ENCODE data around the gene SULT1E1. TPM values are rescaled to one million over a fixed set of nuclear protein-coding genes. Genes with fewer than 3 reads are reported as not detected.

The SULT1E1 gene
- total RNA-seq, 1 donor from 2014 or later = 5.1 TPM

DNA sequence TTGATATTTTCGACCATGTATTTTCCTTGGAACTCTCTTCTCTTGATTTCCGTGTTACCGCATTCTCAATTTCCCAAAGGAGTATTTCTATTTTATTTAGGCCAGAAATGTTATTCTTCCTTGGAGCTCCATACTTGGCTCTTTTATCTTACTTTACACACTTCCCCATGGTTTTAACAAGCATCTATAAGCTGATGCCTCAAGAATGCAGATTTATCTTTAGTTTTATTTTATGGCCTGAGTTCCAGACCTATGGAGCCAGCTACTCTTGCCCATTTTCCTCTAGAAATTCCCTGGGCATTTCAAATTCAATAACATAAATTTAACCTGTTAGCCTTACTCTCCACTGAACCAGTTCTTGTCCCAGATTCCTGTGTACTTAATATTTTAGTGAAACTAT, 43.7 kb downstream of the SULT1E1 start:
- Mint-ChIP-seq H3K27me3 (ENCODE audit: unreplicated experiment) (no peaks in the 10 kb centered on the region), H3K9me3 (ENCODE audit: unreplicated experiment) (peaks cover 1% of the 10 kb centered on the region), H3K4me1 (ENCODE audit: unreplicated experiment) (peaks cover 26% of the 10 kb centered on the region), H3K4me3 (ENCODE audit: unreplicated experiment) (no peak overlapping the region), H3K27ac (ENCODE audit: unreplicated experiment) (peak overlapping the region; percentile 80), H3K36me3 (ENCODE audit: unreplicated experiment) (no peaks in the 10 kb centered on the region)
- TF ChIP-seq, protein P1, sequence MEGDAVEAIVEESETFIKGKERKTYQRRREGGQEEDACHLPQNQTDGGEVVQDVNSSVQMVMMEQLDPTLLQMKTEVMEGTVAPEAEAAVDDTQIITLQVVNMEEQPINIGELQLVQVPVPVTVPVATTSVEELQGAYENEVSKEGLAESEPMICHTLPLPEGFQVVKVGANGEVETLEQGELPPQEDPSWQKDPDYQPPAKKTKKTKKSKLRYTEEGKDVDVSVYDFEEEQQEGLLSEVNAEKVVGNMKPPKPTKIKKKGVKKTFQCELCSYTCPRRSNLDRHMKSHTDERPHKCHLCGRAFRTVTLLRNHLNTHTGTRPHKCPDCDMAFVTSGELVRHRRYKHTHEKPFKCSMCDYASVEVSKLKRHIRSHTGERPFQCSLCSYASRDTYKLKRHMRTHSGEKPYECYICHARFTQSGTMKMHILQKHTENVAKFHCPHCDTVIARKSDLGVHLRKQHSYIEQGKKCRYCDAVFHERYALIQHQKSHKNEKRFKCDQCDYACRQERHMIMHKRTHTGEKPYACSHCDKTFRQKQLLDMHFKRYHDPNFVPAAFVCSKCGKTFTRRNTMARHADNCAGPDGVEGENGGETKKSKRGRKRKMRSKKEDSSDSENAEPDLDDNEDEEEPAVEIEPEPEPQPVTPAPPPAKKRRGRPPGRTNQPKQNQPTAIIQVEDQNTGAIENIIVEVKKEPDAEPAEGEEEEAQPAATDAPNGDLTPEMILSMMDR (IDR thresholded peaks at IDR 0.05) = no peak
- DNase-seq (ENCODE audit: extremely low spot score, unreplicated experiment) = no peak

DNA sequence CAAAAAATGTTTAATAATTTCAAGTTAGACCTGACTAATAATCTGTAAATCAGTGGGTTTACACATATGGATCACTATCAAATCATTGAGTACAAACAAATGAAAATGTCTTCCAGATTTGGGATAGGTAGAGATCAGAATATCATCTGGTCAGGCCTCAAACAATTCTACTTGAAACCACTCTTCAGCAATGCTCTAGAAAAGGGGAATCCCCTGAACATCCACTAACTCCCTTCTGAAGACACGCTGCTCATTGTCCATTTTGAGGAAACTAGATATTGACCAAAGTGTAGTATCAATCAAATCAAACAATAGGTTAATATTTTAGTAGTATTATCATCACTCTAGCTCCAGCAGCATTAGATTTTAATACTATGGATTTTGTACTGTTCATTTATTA, 46.3 kb downstream of the SULT1E1 start:
- H3K4me1 Mint-ChIP-seq (ENCODE audit: unreplicated experiment) = peaks cover 26% of the 10 kb centered on the region
- H3K27ac Mint-ChIP-seq (ENCODE audit: unreplicated experiment) = no peak overlapping the region
- no peaks in the 10 kb centered on the region for H3K36me3 Mint-ChIP-seq (ENCODE audit: unreplicated experiment)
- no peaks in the 10 kb centered on the region for H3K27me3 Mint-ChIP-seq (ENCODE audit: unreplicated experiment)
- H3K4me3 Mint-ChIP-seq (ENCODE audit: unreplicated experiment) = no peak overlapping the region
- TF ChIP-seq, protein P1 (IDR thresholded peaks at IDR 0.05) = no peak
- peaks cover 5% of the 10 kb centered on the region for H3K9me3 Mint-ChIP-seq (ENCODE audit: unreplicated experiment)
- DNase-seq (ENCODE audit: extremely low spot score, unreplicated experiment) = no peak

DNA sequence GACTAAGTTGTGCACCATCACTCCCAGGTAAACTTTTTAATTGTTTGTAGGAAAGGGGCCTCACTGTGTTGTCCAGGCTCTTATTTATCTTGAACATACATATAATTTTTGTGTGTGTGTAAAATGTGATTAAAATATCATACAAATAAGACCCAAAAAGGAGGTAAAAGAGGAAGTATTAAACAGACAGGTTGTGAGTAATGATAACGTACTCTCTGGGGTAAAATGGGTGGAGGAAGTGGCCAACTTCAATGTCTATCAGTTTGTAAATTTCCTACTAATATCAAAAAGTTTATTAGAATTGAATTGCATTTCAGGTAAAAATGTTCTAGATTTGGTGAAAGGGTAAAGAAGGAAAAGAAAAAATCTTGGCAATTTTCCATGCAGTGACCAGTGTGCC, 48.8 kb downstream of the SULT1E1 start:
- H3K27me3 Mint-ChIP-seq (ENCODE audit: unreplicated experiment) = no peaks in the 10 kb centered on the region
- TF ChIP-seq, protein P1 (IDR thresholded peaks at IDR 0.05) = no peak
- H3K4me1 Mint-ChIP-seq (ENCODE audit: unreplicated experiment) = peaks cover 10% of the 10 kb centered on the region
- peaks cover 4% of the 10 kb centered on the region for H3K36me3 Mint-ChIP-seq (ENCODE audit: unreplicated experiment)
- no peak for DNase-seq (ENCODE audit: extremely low spot score, unreplicated experiment)
- H3K27ac Mint-ChIP-seq (ENCODE audit: unreplicated experiment) = no peak overlapping the region
- H3K4me3 Mint-ChIP-seq (ENCODE audit: unreplicated experiment) = no peak overlapping the region
- H3K9me3 Mint-ChIP-seq (ENCODE audit: unreplicated experiment) = peaks cover 16% of the 10 kb centered on the region

DNA sequence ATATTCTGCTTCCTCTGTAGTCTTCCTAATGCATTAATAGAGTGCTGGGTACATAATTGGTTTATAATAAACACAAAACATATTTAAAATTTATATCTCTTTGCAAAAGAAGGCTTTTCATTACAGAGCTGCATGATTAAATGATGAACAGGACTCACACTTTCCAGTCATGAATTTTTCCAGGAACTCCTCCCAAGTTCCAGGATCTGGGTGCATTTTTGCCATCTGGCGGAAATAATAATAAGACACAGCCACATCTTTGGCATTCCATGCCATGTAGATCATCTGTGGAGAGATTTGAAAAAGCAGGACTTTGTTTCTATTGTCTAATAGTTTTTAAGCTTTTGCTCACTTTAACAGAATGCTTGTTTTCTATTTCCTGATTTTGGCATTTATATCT, 59.3 kb downstream of the SULT1E1 start:
- no peaks in the 10 kb centered on the region for H3K9me3 Mint-ChIP-seq (ENCODE audit: unreplicated experiment)
- peak overlapping the region; percentile 89 for H3K27ac Mint-ChIP-seq (ENCODE audit: unreplicated experiment)
- H3K27me3 Mint-ChIP-seq (ENCODE audit: unreplicated experiment) = no peaks in the 10 kb centered on the region
- peaks cover 4% of the 10 kb centered on the region for H3K36me3 Mint-ChIP-seq (ENCODE audit: unreplicated experiment)
- H3K4me1 Mint-ChIP-seq (ENCODE audit: unreplicated experiment) = peaks cover 22% of the 10 kb centered on the region
- H3K4me3 Mint-ChIP-seq (ENCODE audit: unreplicated experiment) = no peak overlapping the region
- TF ChIP-seq, protein P1 (IDR thresholded peaks at IDR 0.05) = peak; percentile 46
- no peak for DNase-seq (ENCODE audit: extremely low spot score, unreplicated experiment)

DNA sequence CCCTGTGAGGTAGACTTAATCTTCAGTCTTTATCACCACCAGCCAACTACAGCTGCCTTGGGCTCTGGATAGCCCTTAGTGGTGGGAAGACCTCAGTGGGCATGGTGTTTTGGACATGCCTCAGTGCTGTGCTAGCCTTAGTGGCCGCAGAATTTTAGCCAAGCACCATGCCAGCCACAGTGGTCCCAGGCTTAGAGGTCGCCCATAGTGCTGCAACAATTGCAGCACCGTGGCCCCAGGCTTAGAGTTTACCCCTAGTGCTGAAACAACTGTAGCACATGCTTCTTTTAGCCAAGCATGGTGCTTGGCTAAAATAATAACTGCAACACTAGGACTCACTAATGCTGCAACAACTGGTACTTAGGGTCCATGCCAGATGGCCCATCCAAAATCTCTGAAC, 60.6 kb downstream of the SULT1E1 start:
- no peaks in the 10 kb centered on the region for H3K9me3 Mint-ChIP-seq (ENCODE audit: unreplicated experiment)
- no peaks in the 10 kb centered on the region for H3K27me3 Mint-ChIP-seq (ENCODE audit: unreplicated experiment)
- TF ChIP-seq, protein P1 (IDR thresholded peaks at IDR 0.05) = no peak
- peaks cover 4% of the 10 kb centered on the region for H3K36me3 Mint-ChIP-seq (ENCODE audit: unreplicated experiment)
- H3K27ac Mint-ChIP-seq (ENCODE audit: unreplicated experiment) = peak overlapping the region; percentile 69
- H3K4me1 Mint-ChIP-seq (ENCODE audit: unreplicated experiment) = peaks cover 22% of the 10 kb centered on the region
- H3K4me3 Mint-ChIP-seq (ENCODE audit: unreplicated experiment) = no peak overlapping the region
- no peak for DNase-seq (ENCODE audit: extremely low spot score, unreplicated experiment)
